ENCODE results near the gene ZP4.
"Not testable (repeated sequence)": the region's sequence is repeated elsewhere in the genome, so short reads cannot be mapped to it uniquely, and the experiment has no call there.

Gene ZP4

DNA sequence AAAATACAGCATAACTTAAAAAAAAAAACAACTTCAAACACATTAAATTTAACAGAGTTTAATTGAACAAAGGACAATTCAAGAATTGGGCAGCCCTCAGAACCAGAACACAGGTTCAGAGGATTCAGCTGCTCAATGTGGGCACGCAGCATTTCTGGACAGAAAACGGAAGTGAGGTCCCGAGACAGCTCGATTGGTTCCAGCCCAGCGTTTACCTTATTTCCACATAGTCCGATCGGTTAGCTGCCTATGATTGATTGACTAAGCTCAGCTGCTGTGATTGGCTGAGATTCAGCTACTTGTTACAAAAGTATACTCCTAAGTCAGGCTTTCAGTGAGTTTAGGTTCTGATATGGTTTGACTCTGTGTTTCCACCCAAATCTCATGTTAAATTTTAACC, 33.3 kb downstream of the ZP4 start:
- H3K36me3 ChIP-seq (ENCODE audit: control insufficient read depth, insufficient read depth, low read length) = no peaks in the 10 kb centered on the region
- no peak for DNase-seq (ENCODE audit: extremely low read depth, insufficient read length)
- no peak overlapping the region for H3K4me3 ChIP-seq (replicated peaks; ENCODE audit: low read depth, low read length)
- TF ChIP-seq, protein P1, sequence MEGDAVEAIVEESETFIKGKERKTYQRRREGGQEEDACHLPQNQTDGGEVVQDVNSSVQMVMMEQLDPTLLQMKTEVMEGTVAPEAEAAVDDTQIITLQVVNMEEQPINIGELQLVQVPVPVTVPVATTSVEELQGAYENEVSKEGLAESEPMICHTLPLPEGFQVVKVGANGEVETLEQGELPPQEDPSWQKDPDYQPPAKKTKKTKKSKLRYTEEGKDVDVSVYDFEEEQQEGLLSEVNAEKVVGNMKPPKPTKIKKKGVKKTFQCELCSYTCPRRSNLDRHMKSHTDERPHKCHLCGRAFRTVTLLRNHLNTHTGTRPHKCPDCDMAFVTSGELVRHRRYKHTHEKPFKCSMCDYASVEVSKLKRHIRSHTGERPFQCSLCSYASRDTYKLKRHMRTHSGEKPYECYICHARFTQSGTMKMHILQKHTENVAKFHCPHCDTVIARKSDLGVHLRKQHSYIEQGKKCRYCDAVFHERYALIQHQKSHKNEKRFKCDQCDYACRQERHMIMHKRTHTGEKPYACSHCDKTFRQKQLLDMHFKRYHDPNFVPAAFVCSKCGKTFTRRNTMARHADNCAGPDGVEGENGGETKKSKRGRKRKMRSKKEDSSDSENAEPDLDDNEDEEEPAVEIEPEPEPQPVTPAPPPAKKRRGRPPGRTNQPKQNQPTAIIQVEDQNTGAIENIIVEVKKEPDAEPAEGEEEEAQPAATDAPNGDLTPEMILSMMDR (IDR thresholded peaks at IDR 0.05; ENCODE audit: insufficient read depth, low read length, poor library complexity, severe bottlenecking) = no peak
- H3K27me3 ChIP-seq (replicated peaks; ENCODE audit: control insufficient read depth, insufficient read depth, low read length) = no peaks in the 10 kb centered on the region

DNA sequence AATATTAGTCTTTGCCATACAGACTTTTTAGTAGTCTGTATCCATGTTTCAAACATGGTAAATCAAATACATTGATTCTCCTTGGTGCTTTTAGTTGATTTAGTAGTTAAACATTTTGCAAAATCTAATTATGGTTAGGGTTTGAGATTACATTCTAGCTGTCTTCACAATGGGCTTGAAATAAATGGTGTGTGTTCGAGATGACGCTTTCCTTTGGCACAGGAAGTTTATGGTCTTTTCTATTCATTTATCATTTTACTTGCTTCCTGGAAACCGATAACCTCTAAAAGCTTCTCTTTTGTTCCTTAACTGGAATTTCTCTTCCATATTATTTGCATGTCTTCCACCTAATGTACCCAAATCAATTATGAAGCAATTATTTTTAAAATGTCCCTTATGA, 38.4 kb downstream of the ZP4 start:
- no peaks in the 10 kb centered on the region for H3K27me3 ChIP-seq (replicated peaks; ENCODE audit: control insufficient read depth, insufficient read depth, low read length)
- H3K36me3 ChIP-seq (ENCODE audit: control insufficient read depth, insufficient read depth, low read length) = no peaks in the 10 kb centered on the region
- no peak overlapping the region for H3K4me3 ChIP-seq (replicated peaks; ENCODE audit: low read depth, low read length)
- no peak for DNase-seq (ENCODE audit: extremely low read depth, insufficient read length)
- TF ChIP-seq, protein P1 (IDR thresholded peaks at IDR 0.05; ENCODE audit: insufficient read depth, low read length, poor library complexity, severe bottlenecking) = no peak

DNA sequence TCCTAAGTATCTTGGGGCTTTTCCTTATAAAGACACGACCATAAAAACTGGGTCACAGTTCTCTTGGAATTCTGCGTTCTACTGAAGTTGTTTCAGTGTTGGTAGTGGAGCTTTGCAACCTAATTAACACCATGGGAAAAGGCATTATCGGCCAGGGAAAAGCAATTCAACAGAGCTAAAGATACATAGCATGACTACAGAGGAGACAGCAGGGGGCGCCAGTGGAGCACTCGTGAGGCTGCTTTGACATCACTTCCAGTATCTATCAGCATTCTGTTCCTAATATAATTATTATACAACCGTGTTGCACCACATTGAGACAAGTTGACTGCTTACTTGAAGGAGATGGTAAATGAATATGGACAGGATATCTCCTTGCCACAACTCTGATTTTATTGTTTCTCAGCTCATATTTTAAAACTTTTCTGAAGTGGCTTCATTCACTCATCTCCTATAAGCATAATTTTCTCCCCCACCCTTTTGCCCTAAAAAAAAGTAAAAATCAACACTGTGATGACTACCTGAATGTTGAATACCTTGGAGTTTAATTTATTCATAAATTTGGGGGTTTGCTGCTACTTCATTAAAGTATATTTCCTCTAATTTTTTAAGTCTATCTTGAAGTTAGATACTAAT, 39.4 kb downstream of the ZP4 start:
- Histone ChIP-seq H3K27me3 (replicated peaks; ENCODE audit: control insufficient read depth, insufficient read depth, low read length) (no peaks in the 10 kb centered on the region), H3K4me3 (replicated peaks; ENCODE audit: low read depth, low read length) (no peak overlapping the region), H3K36me3 (ENCODE audit: control insufficient read depth, insufficient read depth, low read length) (no peaks in the 10 kb centered on the region)
- no peak for DNase-seq (ENCODE audit: extremely low read depth, insufficient read length)
- TF ChIP-seq, protein P1 (IDR thresholded peaks at IDR 0.05; ENCODE audit: insufficient read depth, low read length, poor library complexity, severe bottlenecking) = peak; percentile 51

DNA sequence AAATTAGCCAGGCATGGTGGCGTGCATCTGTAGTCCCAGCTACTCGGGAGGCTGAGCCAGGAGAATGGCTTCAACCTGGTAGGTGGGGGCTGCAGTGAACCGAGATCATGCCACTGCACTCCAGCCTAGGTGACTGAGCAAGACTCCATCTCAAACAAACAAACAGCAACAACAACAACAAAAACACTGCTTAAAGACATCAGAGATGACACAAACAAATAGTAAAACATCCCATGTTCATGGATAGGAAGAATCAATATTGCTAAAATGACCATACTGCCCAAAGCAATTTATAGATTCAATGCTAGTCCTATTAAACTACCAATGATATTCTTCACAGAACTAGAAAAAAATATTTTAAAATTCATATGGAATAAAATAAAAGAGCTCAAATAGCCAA, 47.2 kb downstream of the ZP4 start:
- not testable (repeated sequence) for DNase-seq (ENCODE audit: extremely low read depth, insufficient read length); H3K27me3 ChIP-seq (replicated peaks; ENCODE audit: control insufficient read depth, insufficient read depth, low read length); H3K36me3 ChIP-seq (ENCODE audit: control insufficient read depth, insufficient read depth, low read length); H3K4me3 ChIP-seq (replicated peaks; ENCODE audit: low read depth, low read length)

DNA sequence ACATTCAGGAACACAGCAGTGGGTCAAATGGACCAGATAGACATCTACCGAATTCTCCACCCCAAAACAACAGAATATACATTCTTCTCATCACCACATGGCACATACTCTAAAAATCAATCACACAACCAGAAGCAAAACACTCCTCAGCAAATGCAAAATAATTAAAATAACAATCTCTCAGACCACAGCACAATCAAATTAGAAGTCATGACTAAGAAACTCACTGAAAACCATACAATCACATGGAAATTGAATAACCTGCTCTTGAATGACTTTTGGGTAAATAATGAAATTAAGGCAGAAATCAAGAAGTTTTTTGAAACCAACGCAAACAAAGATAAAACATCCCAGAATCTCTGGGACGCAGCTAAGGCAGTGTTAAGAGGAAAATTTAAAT, 49.2 kb downstream of the ZP4 start:
- Histone ChIP-seq H3K27me3 (replicated peaks; ENCODE audit: control insufficient read depth, insufficient read depth, low read length) (no peaks in the 10 kb centered on the region), H3K36me3 (ENCODE audit: control insufficient read depth, insufficient read depth, low read length) (no peaks in the 10 kb centered on the region), H3K4me3 (replicated peaks; ENCODE audit: low read depth, low read length) (no peak overlapping the region)
- DNase-seq (ENCODE audit: extremely low read depth, insufficient read length) = no peak
- TF ChIP-seq, protein P1 (IDR thresholded peaks at IDR 0.05; ENCODE audit: insufficient read depth, low read length, poor library complexity, severe bottlenecking) = no peak

DNA sequence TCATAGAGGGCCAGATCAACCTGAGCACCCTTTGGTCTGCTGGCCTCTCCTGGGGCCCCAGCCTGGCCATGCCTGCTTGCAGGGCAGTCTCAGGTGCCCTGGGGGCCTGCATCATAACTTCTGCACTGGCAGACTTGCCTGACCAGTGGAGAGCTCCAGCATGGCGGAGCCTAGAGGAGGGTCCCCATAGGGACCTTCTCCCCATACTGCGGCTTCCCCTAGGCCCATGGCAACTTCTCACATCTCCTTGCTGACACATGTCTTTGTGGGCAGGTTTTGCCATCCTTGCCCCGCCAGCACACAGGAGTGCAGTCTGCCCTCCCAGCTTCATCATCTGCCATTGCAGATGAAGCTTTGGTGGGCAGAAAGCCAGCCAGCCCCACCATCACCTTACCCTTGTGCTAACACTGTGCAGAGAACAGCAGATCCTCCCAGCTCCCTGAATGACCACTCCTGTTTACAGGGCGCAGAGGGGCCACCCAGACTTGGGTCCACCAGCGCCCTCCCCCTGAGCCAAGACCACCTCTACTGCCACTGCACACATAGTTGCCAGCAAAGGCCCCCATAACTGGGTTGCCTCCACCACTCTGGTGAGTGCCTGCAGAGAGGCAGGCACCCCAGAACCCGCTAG, 51.7 kb downstream of the ZP4 start:
- no peak overlapping the region for H3K4me3 ChIP-seq (replicated peaks; ENCODE audit: low read depth, low read length)
- H3K36me3 ChIP-seq (ENCODE audit: control insufficient read depth, insufficient read depth, low read length) = no peaks in the 10 kb centered on the region
- H3K27me3 ChIP-seq (replicated peaks; ENCODE audit: control insufficient read depth, insufficient read depth, low read length) = no peaks in the 10 kb centered on the region
- no peak for DNase-seq (ENCODE audit: extremely low read depth, insufficient read length)
- TF ChIP-seq, protein P1 (IDR thresholded peaks at IDR 0.05; ENCODE audit: insufficient read depth, low read length, poor library complexity, severe bottlenecking) = no peak

All from GM06990 (cell line).